Erythroblast (primary cell): ENCODE data around the gene KRTAP29-1.

Source experiments
- DNase-seq, 2 experiments: peaks; one replicate each; lab custom pipeline; 2025; lab: John Stamatoyannopoulos, UW
- GATA1 ChIP-seq: IDR thresholded peaks from 2 replicates; pipeline ENCODE4 v1.6.1; 2011; ENCODE audit warnings: low read depth, mild to moderate bottlenecking, control low read depth, low read length, moderate library complexity
- POLR2A ChIP-seq: IDR thresholded peaks from 2 replicates; pipeline ENCODE4 v1.6.1; 2011; ENCODE audit warnings: mild to moderate bottlenecking, low read length

The KRTAP29-1 gene

GRCh38 chr17:41322903-41323895 lies 20.5 kb upstream of the KRTAP29-1 start:
- DNase-seq = no peak
- TF ChIP-seq POLR2A = no peak
- TF ChIP-seq GATA1 = no peak

- DNase-seq = peak; percentile 10 to 13
- TF ChIP-seq GATA1 (no peak), POLR2A (no peak)
Observed at GRCh38 chr17:41322094-41322902, 19.6 kb upstream of the KRTAP29-1 start.

GRCh38 chr17:41318231-41318630 lies 15.6 kb upstream of the KRTAP29-1 start:
- DNase-seq = no peak

GRCh38 chr17:41315814-41316445 lies 13.3 kb upstream of the KRTAP29-1 start:
- TF ChIP-seq POLR2A (no peak), GATA1 (no peak)
- no peak for DNase-seq

More at GRCh38 chr17:41318231-41318630, 15.6 kb upstream of the KRTAP29-1 start:
- TF ChIP-seq POLR2A (no peak), GATA1 (no peak)

- DNase-seq = no peak
- no peak for TF ChIP-seq POLR2A
Observed at GRCh38 chr17:41315204-41315794, 12.6 kb upstream of the KRTAP29-1 start, which contains the start of gene KRTAP17-1. Gene KRTAP17-1 (minus strand): TSS chr17:41315710. CDS start chr17:41315650, 60 bp downstream.

GRCh38 chr17:41311111-41311510 lies 8.5 kb upstream of the KRTAP29-1 start:
- no peak for TF ChIP-seq GATA1
- no peak for TF ChIP-seq POLR2A
- no peak for DNase-seq

GRCh38 chr17:41308918-41309359 lies 6.3 kb upstream of the KRTAP29-1 start, which contains the start of gene KRTAP16-1:
Gene KRTAP16-1 (minus strand): TSS chr17:41309309. CDS start chr17:41309253, 56 bp downstream.
- no peak for DNase-seq
- TF ChIP-seq GATA1 (no peak), POLR2A (no peak)

- no peak for DNase-seq
- TF ChIP-seq GATA1 (no peak), POLR2A (no peak)
Observed at GRCh38 chr17:41308251-41308917, 5.7 kb upstream of the KRTAP29-1 start.

- no peak for DNase-seq
- no peak for TF ChIP-seq GATA1
- no peak for TF ChIP-seq POLR2A
Observed at GRCh38 chr17:41307647-41308046, 5.0 kb upstream of the KRTAP29-1 start.

GRCh38 chr17:41304091-41304490 lies 1.4 kb upstream of the KRTAP29-1 start:
- TF ChIP-seq GATA1 (no peak), POLR2A (no peak)
- DNase-seq = no peak

GRCh38 chr17:41302981-41303380 lies 330 bp upstream of the KRTAP29-1 start:
- TF ChIP-seq GATA1 (no peak), POLR2A (no peak)
- no peak for DNase-seq

- no peak for DNase-seq
- no peak for TF ChIP-seq GATA1
- no peak for TF ChIP-seq POLR2A
Observed at GRCh38 chr17:41301204-41301790, 1.4 kb downstream of the KRTAP29-1 start.
